ENCODE data around the gene MYLIP. TPM values are rescaled to one million over a fixed set of nuclear protein-coding genes. Genes with fewer than 3 reads are reported as not detected.

MYLIP gene
- total and polyA plus RNA-seq, 2 of the 13 experiments (the other 11 are each of a cell fraction or from before 2014, with no cell fraction given), result 3.4 to 10.8 TPM

DNA sequence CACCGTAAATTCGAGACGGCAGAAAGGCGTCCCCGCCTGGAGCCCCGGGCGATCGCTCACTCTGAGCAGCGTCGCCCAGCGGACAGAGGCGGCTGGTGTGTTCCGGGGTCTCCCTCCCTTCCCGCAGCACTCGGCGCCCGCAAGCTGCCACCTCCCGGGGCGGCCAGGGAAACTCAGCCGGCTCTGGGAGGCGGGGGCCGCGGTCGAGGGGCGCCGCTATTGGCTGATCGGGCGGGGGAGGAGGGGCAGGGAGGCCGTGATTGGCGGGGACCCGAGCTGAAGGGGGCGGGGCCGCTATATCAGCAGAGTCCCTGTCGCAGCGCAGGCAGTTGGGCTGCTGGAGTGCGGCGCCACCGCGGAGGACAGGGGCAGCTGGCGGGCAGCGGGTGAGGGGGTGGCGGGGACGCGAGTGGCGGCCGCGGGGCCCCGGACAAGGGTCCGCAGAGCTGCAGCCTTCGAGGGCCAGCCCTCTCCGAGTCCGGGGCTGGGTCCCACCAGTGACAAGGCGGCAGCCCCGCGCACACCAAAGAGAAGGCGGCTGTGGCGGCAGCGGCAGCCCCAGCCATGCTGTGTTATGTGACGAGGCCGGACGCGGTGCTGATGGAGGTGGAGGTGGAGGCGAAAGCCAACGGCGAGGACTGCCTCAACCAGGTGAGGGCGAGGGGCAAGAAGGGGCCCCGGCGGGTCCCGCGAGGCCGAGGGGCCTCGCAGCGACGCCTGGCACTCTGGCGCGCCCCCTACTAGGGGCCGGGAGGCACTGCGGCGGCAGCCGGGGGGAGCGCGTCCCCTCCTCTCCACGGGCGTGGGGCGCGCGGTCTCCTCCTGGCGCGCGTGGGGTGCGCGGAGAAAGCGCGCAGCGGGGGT lies at the start of gene MYLIP (continued):
- 0 out of 2 replicates have a peak, but pooled peaks have one; percentile 80 for TF ChIP-seq MATR3 (CRISPR knock-in tag; IDR thresholded peaks at IDR 0.05)
- no peak for TF ChIP-seq HOXA7 (CRISPR knock-in tag; IDR thresholded peaks at IDR 0.05)
- no peak for TF ChIP-seq ATF7 (IDR thresholded peaks at IDR 0.05)
- TF ChIP-seq ATF7 (CRISPR knock-in tag; IDR thresholded peaks at IDR 0.05), result no peak
- peak; percentile 62; the same call in 1 of the 2 replicates for TF ChIP-seq PREB (CRISPR knock-in tag; IDR thresholded peaks at IDR 0.05)
- TF ChIP-seq KLF16 (CRISPR knock-in tag; IDR thresholded peaks at IDR 0.05), result peak in 1 of 2 experiments; percentile 97; a peak in 2 of 4 replicates
- peak; percentile 72; the same call in 1 of the 2 replicates for TF ChIP-seq BRCA1 (CRISPR knock-in tag; IDR thresholded peaks at IDR 0.05)
- TF ChIP-seq ZNF234 (CRISPR knock-in tag; conservative IDR thresholded peaks at IDR 0.05), result no peak; the same call in 1 of the 2 replicates
- no peak for TF ChIP-seq CBX2 (IDR thresholded peaks at IDR 0.05; ENCODE audit: low read depth, low read length)
- TF ChIP-seq CBX2 (CRISPR knock-in tag; IDR thresholded peaks at IDR 0.05; ENCODE audit: low read depth), result peak; percentile 55; the same call in 1 of the 2 replicates
- TF ChIP-seq THAP9 (CRISPR knock-in tag; IDR thresholded peaks at IDR 0.05; ENCODE audit: borderline replicate concordance), result peak; percentile 62; the same call in 1 of the 2 replicates
- peak; percentile 32; the same call in 1 of the 2 replicates for TF ChIP-seq ZBED4 (CRISPR knock-in tag; IDR thresholded peaks at IDR 0.05; ENCODE audit: borderline replicate concordance)
- TF ChIP-seq, protein P1, sequence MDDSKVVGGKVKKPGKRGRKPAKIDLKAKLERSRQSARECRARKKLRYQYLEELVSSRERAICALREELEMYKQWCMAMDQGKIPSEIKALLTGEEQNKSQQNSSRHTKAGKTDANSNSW (CRISPR knock-in tag; IDR thresholded peaks at IDR 0.05; ENCODE audit: borderline replicate concordance), result peak; percentile 55; the same call in 1 of the 2 replicates
- peak; percentile 79 for TF ChIP-seq MYC (CRISPR knock-in tag; IDR thresholded peaks at IDR 0.05; ENCODE audit: borderline replicate concordance)
- TF ChIP-seq KDM2A (CRISPR knock-in tag; IDR thresholded peaks at IDR 0.05; ENCODE audit: borderline replicate concordance, low read depth), result peak; percentile 88
- 0 out of 2 replicates have a peak, but pooled peaks have one; percentile 20 for TF ChIP-seq ZNF44 (CRISPR knock-in tag; IDR thresholded peaks at IDR 0.05)
- TF ChIP-seq HMGA1 (CRISPR knock-in tag; conservative IDR thresholded peaks at IDR 0.05), result no peak
- TF ChIP-seq NCOA5 (CRISPR knock-in tag; IDR thresholded peaks at IDR 0.05), result no peak
- TF ChIP-seq FOXJ3 (CRISPR knock-in tag; IDR thresholded peaks at IDR 0.05; ENCODE audit: borderline replicate concordance), result no peak
- TF ChIP-seq YY1 (IDR thresholded peaks at IDR 0.05; ENCODE audit: insufficient read depth, insufficient replicate concordance, low read depth, low read length), result peak; percentile 61
- TF ChIP-seq ZNF772 (CRISPR knock-in tag; IDR thresholded peaks at IDR 0.05), result peak; percentile 80
